Neural cell (in vitro differentiated cells): ENCODE results near the gene TRMU. TPM values are rescaled to one million over a fixed set of nuclear protein-coding genes. Genes with fewer than 3 reads are reported as not detected.

Source experiments
- H2AFZ ChIP-seq: fragments of 200-600, 300-800 bp; sonication (generic), shearing (Covaris generic); 2 replicates; pipeline ENCODE4 v1.6.0; 2014; ENCODE audit warnings: low read depth, mild to moderate bottlenecking, antibody characterized with exemption, low read length, moderate library complexity
- H3F3A ChIP-seq: fragments of 200-600 bp; shearing (Covaris generic); 2 replicates; pipeline ENCODE4 v1.6.1; 2016; ENCODE audit warnings: mild to moderate bottlenecking, moderate library complexity, mixed read lengths, antibody characterized with exemption, low read length; ENCODE audit not compliant: insufficient read depth, poor library complexity, severe bottlenecking
- H3K27ac ChIP-seq: fragments of 200-600, 300-800 bp; sonication (generic), shearing (Covaris generic); 2 replicates; pipeline ENCODE4 v1.5.1; 2014; ENCODE audit warnings: mild to moderate bottlenecking, low read length, moderate library complexity
- H3K27me3 ChIP-seq: fragments of 300-800, 200-600 bp; sonication (generic), shearing (Covaris generic); 2 replicates; pipeline ENCODE4 v1.6.0; 2014; ENCODE audit warnings: mild to moderate bottlenecking, low read depth, low read length, moderate library complexity; ENCODE audit not compliant: insufficient read depth
- H3K36me3 ChIP-seq: fragments of 300-800, 200-600 bp; sonication (generic), shearing (Covaris generic); 2 replicates; pipeline ENCODE4 v1.5.1; 2014; ENCODE audit warnings: mild to moderate bottlenecking, antibody characterized with exemption, low read length, moderate library complexity; ENCODE audit not compliant: insufficient read depth
- H3K4me2 ChIP-seq: fragments of 300-800, 200-600 bp; sonication (generic), shearing (Covaris generic); 2 replicates; pipeline ENCODE4 v1.6.0; 2014; ENCODE audit warnings: mild to moderate bottlenecking, low read length
- H3K4me3 ChIP-seq: fragments of 300-800, 200-600 bp; sonication (generic), shearing (Covaris generic); 2 replicates; pipeline ENCODE4 v1.5.1; 2014; ENCODE audit warnings: mild to moderate bottlenecking, low read length, moderate library complexity
- H3K79me2 ChIP-seq: fragments of 200-600 bp; shearing (Covaris generic); replicated peaks from 2 replicates; pipeline ENCODE4 v1.6.0; 2014; ENCODE audit warnings: mild to moderate bottlenecking, low read length, moderate library complexity; ENCODE audit not compliant: insufficient read depth
- H3K9ac ChIP-seq: fragments of 300-800, 200-600 bp; sonication (generic), shearing (Covaris generic); 2 replicates; pipeline ENCODE4 v1.6.1; 2016; ENCODE audit warnings: mild to moderate bottlenecking, low read length, mixed read lengths
- H3K9me2 ChIP-seq: fragments of 200-600 bp; shearing (Covaris generic); 2 replicates; pipeline ENCODE4 v1.6.1; 2016; ENCODE audit warnings: mild to moderate bottlenecking, low read length, mixed read lengths; ENCODE audit not compliant: insufficient read depth
- H3K9me3 ChIP-seq: fragments of 200-600, 300-800 bp; sonication (generic), shearing (Covaris generic); 2 replicates; pipeline ENCODE4 v1.6.1; 2016; ENCODE audit warnings: mild to moderate bottlenecking, mixed run types, low read length, moderate library complexity, mixed read lengths
- H4K20me1 ChIP-seq: fragments of 200-600 bp; shearing (Covaris generic); 2 replicates; pipeline ENCODE4 v1.6.1; 2016; ENCODE audit warnings: mild to moderate bottlenecking, mixed run types; ENCODE audit not compliant: insufficient read depth
- EP300 ChIP-seq: fragments of 450-650 bp; conservative IDR thresholded peaks from 2 replicates; pipeline ENCODE4 v1.6.1; 2014; ENCODE audit warnings: antibody characterized with exemption, mild to moderate bottlenecking, moderate library complexity; ENCODE audit not compliant: poor library complexity, severe bottlenecking
- EZH2 ChIP-seq: fragments of 200-600, 300-800 bp; shearing (Covaris generic), sonication (generic); IDR thresholded peaks from 2 replicates; pipeline ENCODE4 v1.6.1; 2014; ENCODE audit warnings: antibody characterized with exemption, low read length, borderline replicate concordance, mild to moderate bottlenecking; ENCODE audit not compliant: insufficient read depth, poor library complexity, severe bottlenecking
- MXI1 ChIP-seq: fragments of 450-650 bp; conservative IDR thresholded peaks from 2 replicates; pipeline ENCODE4 v1.6.1; 2014; ENCODE audit warnings: antibody characterized with exemption, mild to moderate bottlenecking; ENCODE audit not compliant: poor library complexity, severe bottlenecking
- POLR2AphosphoS5 ChIP-seq: IDR thresholded peaks from 2 replicates; pipeline ENCODE4 v1.6.1; 2012
- RAD21 ChIP-seq: fragments of 450-650 bp; conservative IDR thresholded peaks from 2 replicates; pipeline ENCODE4 v1.6.1; 2014; ENCODE audit warnings: antibody characterized with exemption, mild to moderate bottlenecking, moderate library complexity
- REST ChIP-seq: IDR thresholded peaks from 2 replicates; pipeline ENCODE4 v1.6.1; 2012; ENCODE audit warnings: borderline replicate concordance
- SMC3 ChIP-seq: fragments of 450-650 bp; conservative IDR thresholded peaks from 2 replicates; pipeline ENCODE4 v1.6.1; 2014; ENCODE audit warnings: antibody characterized with exemption, mild to moderate bottlenecking, moderate library complexity; ENCODE audit not compliant: poor library complexity
- TAF1 ChIP-seq: IDR thresholded peaks from 2 replicates; pipeline ENCODE4 v1.6.1; 2012; ENCODE audit warnings: low read depth
- polyA plus RNA-seq: library from polyadenylated mRNA; depleted of rRNA; stranded (reverse); fragments of >200 nt; gene quantifications from 2 replicates; pipeline ENCODE4 v1.2.3, GENCODE V29; 2014
- TF ChIP-seq, protein P1 (sequence below): fragments of 450-650 bp; IDR thresholded peaks from 2 replicates; pipeline ENCODE4 v1.5.1; 2014; ENCODE audit warnings: antibody characterized with exemption, mild to moderate bottlenecking, moderate library complexity; ENCODE audit not compliant: poor library complexity, severe bottlenecking

Gene TRMU
- polyA plus RNA-seq, 1 donor from 2014 or later: 72.9 TPM

DNA sequence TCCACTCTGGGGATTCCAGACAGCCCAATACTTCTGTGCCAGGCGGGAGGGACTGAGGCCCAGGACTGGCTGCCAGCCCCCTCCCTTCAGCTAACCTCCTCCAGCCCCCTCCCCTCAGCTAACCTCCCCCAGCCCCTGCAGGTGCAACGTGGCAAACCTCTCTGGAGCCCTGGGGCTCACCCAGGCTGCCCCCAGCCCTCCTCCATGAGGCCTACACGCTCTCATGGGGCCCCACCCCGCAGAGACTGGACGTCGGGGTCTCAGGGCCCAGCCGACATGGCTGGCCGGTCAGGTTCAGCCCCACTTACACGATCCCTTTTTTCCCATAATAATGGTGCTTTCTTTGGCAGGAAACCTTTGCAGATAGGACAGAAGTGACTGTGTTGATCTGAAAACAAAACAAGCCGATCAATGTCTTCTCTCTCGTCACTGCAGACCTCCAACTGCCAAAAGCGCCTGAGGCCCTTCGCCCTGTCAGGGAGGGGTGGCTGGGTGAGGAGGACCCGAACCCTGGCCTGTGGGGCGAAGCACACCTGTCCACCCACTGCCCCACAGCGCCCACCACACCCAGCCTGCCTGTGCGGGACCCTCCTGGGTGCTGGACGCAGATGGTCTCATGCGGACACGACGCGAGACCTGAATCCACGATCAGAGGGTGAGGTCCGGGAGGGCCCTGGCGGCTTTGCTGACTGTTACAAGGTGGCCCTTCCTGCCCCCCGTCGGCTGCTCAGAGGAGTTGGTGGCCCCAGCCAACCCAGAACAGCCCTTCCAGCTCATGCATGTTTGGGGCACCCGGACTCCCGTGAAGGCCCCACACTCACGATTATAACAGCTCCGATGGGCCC, 33.6 kb downstream of the TRMU start:
- no peak overlapping the region for H3K27ac ChIP-seq
- H4K20me1 ChIP-seq: no peaks in the 10 kb centered on the region
- H3K4me2 ChIP-seq: no peak overlapping the region
- H3F3A ChIP-seq: no peaks in the 10 kb centered on the region
- H3K4me3 ChIP-seq: no peak overlapping the region
- H3K9me3 ChIP-seq: no peaks in the 10 kb centered on the region
- no peak overlapping the region for H3K9ac ChIP-seq
- H3K27me3 ChIP-seq: no peaks in the 10 kb centered on the region
- no peaks in the 10 kb centered on the region for H3K36me3 ChIP-seq
- H2AFZ ChIP-seq: no peak overlapping the region
- H3K79me2 ChIP-seq: no peaks in the 10 kb centered on the region
- TF ChIP-seq MXI1 (no peak), EP300 (no peak), POLR2AphosphoS5 (no peak)
- H3K9me2 ChIP-seq: no peaks in the 10 kb centered on the region

GRCh38 chr22:46369716-46370583, 34.4 kb downstream of the TRMU start:
- no peaks in the 10 kb centered on the region for H3K9me2 ChIP-seq
- TF ChIP-seq RAD21 (no peak), SMC3 (no peak), EP300 (no peak), TAF1 (no peak), MXI1 (no peak), EZH2 (no peak), REST (no peak), POLR2AphosphoS5 (no peak)
- TF ChIP-seq, protein P1, sequence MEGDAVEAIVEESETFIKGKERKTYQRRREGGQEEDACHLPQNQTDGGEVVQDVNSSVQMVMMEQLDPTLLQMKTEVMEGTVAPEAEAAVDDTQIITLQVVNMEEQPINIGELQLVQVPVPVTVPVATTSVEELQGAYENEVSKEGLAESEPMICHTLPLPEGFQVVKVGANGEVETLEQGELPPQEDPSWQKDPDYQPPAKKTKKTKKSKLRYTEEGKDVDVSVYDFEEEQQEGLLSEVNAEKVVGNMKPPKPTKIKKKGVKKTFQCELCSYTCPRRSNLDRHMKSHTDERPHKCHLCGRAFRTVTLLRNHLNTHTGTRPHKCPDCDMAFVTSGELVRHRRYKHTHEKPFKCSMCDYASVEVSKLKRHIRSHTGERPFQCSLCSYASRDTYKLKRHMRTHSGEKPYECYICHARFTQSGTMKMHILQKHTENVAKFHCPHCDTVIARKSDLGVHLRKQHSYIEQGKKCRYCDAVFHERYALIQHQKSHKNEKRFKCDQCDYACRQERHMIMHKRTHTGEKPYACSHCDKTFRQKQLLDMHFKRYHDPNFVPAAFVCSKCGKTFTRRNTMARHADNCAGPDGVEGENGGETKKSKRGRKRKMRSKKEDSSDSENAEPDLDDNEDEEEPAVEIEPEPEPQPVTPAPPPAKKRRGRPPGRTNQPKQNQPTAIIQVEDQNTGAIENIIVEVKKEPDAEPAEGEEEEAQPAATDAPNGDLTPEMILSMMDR: no peak
- H3K9me3 ChIP-seq: no peaks in the 10 kb centered on the region
- no peak overlapping the region for H3K4me2 ChIP-seq
- H3K4me3 ChIP-seq: no peak overlapping the region
- no peak overlapping the region for H3K9ac ChIP-seq
- no peaks in the 10 kb centered on the region for H4K20me1 ChIP-seq
- H3K79me2 ChIP-seq: no peaks in the 10 kb centered on the region
- no peaks in the 10 kb centered on the region for H3K36me3 ChIP-seq
- no peaks in the 10 kb centered on the region for H3K27me3 ChIP-seq
- no peak overlapping the region for H3K27ac ChIP-seq
- H3F3A ChIP-seq: no peaks in the 10 kb centered on the region
- H2AFZ ChIP-seq: no peak overlapping the region
